ENCODE data around the gene CFDP1.
A peak's percentile ranks its signal among the peaks of the same experiment; 100 is the strongest.
"Not testable (repeated sequence)": the region's sequence is repeated elsewhere in the genome, so short reads cannot be mapped to it uniquely, and the experiment has no call there.

CFDP1 gene

DNA sequence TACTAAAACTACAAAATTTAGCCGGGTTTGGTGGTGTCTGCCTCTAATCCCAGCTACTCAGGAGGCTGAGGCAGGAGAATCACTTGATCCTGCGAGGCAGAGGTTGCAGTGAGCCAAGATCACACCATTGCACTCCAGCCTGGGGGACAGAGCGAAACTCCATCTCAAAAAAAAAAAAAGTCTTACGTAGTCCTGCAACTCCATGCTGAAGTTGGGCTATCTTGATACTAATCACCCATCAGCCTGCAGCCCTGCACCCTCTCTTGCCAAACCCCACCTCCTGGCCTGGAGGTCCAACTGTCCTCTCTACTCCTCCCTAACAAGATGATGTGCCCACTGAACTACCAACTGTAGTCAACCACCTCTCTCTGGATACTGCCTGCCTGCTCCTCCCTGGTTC, 26.4 kb upstream of the CFDP1 start:
- DNase-seq (ENCODE audit: low read depth in 2 of 3, low spot score in 1 of 3) = no peak

DNA sequence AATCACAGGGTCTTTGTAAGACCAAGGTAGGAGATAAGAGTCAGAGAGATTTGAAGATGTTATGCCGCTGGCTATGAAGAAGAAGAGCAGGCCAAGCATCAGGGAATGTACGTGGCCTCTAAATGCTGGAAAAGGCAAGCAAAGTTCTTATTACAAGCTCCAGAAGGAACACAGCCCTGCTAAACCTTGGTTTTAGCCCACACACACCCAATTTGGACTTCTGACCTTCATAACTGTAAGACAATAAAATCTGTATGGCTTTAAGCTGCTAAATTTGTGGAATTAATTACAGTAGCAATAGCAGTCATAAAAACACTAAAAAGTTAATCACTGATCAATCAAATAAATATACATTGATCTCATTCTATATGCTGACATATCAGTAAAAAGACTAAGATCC, 25.1 kb upstream of the CFDP1 start:
- DNase-seq (ENCODE audit: low read depth in 2 of 3, low spot score in 1 of 3) = no peak

DNA sequence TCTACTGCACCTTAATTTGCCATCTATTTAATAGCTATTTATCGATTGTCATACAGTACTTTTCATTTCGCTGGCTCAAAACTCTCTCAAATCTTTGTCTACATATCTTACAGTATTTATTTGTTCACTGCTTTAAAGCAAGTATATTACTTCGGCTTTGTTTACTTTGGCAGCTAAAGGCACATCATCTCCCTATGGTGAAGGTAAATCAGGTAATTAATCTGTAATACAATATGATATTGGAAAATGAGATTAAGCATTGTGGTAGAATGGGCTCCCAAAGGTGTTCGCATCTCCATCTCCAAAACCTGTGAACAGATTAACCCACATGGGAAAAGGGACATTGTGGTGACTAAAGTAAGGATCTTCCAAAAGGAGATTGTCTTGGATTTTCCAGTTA, 24.7 kb upstream of the CFDP1 start:
- no peak for DNase-seq (ENCODE audit: low read depth in 2 of 3, low spot score in 1 of 3)

DNA sequence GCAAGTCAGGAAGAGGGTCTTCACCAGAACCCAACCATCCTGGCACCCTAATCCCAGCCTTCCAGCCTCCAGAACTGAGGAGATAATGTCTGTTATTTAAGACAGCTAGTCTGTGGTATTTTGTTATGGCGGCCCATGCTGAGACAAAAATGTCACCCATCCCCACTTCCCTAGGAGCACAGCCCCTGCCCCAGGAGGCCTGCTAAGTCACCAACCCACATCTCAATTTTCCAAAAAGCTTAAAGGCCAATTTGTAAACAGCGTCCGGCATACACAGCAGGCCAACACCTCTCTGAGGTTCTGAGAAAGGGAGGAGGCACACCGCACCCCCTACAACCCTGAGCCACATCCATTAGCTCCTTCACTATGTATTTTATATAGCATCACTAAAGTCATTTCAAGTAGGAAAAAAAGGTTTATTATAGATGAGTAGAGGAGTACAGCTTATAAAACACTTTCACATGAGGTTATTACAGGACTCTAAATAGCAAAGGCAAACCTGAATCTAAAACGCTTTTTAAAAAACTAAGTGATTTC, 24.2 kb upstream of the CFDP1 start:
- DNase-seq (ENCODE audit: low read depth in 2 of 3, low spot score in 1 of 3) = no peak

DNA sequence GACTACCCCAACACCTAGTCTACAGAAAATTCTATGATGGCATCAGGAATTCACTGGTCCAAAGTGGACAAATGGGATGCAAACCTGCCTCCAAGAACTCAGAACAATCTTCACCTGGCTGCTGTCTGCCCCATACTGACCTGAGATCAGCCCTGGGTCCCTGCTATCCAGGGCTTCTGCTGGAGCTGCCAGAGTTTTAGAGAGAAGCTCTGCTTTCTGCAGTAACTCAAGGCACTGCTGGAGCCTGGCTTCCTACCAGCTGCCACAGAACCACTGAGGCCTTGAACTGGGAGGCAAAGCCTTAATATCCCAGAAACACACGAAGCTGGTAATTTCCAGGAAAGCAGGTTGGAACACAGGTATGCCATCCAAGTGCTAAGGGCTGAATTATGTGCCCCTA, 23.7 kb upstream of the CFDP1 start:
- DNase-seq (ENCODE audit: low read depth in 2 of 3, low spot score in 1 of 3) = no peak

DNA sequence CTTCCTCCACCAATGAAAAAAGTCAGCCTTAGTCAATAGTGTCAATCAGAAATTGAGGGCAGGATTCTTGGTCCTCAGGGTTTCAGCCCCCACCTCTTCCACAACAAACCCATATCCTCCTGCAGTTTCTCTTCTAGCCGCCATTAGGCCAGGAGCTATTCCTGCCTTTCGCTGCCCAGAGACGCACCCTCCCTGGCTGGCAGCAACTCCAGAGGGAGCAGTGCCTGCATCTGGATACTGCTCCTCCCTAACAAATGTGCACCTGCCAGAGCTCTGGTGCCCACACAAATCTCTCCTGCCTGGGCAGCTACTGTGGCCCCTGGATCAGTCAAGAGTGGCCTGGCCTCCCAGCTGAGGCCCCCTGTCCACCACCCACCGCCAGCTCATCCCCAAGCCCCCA, 23.2 kb upstream of the CFDP1 start:
- not testable (repeated sequence) for DNase-seq (ENCODE audit: low read depth in 2 of 3, low spot score in 1 of 3)

DNA sequence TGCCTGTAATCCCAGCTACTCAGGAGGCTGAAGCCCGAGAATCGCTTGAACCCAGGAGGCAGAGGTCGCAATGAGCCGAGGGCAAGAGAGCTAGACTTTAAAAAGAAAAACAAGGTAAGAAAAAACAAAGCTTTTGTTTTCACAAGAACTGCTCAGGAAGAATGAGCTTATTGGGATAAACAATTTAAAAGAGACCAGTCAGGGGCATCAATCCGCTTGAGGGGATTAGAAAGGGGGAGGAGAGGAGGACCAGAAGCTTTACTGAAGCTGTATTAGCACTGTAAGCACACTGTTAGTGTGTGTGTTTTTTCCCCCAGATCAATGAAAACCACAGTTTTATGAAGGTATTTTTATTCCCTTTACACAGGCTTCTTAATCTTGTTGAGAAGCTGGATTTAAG, 22.4 kb upstream of the CFDP1 start:
- no peak for DNase-seq (ENCODE audit: low read depth in 2 of 3, low spot score in 1 of 3)

DNA sequence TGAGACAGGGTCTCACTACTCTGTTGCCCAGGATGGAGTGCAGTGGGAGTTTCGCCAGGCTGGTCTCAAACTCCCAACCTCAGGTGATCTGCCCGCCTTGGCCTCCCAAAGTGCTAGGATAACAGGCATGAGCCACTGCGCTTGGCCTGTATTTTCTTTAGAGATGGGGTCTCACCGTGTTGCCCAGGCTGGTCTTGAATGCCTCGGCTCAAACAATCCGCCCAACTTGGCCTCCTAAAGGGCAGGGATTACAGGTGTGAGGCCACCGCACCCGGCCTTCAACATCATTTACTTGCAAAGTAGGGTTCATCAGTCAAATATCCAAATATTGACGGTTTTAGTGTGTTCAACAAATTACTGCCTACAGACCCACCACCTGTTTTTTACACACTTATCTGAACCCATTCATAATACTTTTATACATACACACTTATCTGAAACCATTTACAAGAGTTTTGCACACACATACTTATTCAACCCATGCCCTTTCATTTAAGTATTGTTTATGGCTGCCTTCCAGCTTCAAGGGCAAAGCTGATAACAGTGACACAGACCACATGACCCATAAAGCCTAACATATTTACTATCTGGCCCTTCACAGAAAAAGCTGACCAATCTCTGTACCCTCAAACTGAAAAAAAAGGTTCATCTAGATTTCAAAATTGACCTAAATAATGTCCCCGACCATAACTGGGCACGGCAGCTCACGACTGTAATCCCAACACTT, 19.3 kb upstream of the CFDP1 start:
- no peak for DNase-seq (ENCODE audit: low read depth in 2 of 3, low spot score in 1 of 3)

DNA sequence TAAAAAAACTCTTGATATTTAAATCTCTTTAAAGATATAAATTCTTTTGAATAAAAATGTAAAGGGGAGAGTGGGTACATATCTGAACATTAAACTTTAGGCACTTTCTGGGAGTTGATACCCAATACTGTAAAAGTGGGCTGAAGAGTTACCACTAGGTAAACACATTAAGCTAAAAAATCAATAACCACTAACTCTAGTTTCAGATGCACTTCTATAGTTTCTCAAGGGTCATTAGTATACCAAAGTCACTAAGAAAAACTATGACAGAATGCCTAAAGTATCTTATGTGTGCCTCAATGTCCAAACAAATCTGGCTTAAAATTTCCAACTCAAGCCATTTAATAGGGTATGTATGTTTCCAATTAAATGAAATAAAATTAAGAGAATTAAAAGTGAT, 13.1 kb upstream of the CFDP1 start:
- DNase-seq (ENCODE audit: low read depth in 2 of 3, low spot score in 1 of 3) = no peak

DNA sequence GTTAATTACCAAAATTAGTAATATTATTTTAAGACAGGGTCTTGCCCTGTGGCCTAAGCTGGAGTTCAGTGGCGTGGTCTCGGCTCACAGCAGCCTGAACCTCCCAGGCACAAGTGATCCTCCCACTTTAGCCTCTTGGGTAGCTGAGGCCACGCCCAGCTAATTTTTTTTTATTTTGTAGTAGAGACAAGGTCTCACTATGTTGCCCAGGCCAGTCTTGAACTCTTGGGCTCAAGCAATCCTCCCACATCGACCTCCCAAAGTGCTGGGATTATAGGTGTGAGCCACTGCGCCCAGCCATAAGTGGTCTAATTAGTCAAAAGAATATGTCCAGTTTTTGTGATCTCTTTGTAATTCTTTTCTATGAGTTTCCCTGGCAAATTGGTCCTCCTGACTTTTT, 12.0 kb upstream of the CFDP1 start:
- no peak for DNase-seq (ENCODE audit: low read depth in 2 of 3, low spot score in 1 of 3)

DNA sequence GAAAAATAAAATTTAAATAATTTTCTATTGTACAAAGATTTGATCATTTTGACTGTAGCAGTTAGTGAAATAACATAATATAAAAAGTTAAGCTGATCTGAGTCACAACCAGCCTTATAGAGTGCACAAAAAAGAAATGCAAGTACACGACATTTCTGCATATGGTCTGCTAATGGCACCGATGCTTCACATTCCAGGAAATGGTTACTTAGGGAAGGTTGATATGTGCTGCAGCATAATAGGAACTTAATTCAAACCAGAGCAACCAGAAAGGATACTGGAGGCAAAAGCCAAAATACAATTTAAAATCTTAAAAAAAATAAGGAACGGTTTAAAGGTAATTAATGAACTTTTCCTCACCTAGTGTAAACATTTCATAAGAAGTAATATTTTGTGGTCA, 10.0 kb upstream of the CFDP1 start:
- DNase-seq (ENCODE audit: low read depth in 2 of 3, low spot score in 1 of 3) = no peak

DNA sequence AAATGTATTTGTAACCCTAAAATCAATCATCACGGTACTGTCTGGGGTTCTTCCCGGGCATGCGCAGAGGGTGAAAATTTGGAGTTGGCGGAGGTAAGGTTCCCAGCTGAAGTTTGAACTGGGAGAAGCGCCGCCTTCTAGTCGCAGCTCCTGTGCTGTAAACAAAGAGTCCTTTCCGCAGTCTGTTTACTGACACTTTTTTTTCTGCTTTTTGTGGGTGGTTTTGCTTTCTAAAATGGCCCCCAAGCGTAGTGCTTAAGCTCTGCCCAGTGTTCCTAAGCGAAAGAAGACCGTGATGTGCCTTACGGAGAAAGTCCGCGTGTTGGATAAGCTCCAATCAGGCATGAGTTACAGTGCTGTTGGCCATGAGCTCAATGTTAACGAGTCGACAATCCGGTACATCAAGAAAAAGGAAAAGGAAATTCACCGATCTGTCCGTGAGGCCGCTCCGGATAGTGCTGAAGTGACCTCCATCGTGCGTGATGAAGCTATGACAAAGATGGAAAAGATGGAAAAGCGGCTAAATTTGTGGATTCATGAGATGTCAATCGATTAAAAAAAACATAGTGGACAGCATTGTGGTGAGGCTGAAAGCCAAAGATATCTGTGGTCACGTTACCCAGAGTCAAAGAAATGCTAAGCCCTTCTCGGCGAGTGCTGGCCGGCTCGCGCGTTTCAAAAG, 570 bp upstream of the CFDP1 start:
- peak in 1 of 3 donors; percentile 41 for DNase-seq (ENCODE audit: low read depth in 2 of 3, low spot score in 1 of 3)

DNA sequence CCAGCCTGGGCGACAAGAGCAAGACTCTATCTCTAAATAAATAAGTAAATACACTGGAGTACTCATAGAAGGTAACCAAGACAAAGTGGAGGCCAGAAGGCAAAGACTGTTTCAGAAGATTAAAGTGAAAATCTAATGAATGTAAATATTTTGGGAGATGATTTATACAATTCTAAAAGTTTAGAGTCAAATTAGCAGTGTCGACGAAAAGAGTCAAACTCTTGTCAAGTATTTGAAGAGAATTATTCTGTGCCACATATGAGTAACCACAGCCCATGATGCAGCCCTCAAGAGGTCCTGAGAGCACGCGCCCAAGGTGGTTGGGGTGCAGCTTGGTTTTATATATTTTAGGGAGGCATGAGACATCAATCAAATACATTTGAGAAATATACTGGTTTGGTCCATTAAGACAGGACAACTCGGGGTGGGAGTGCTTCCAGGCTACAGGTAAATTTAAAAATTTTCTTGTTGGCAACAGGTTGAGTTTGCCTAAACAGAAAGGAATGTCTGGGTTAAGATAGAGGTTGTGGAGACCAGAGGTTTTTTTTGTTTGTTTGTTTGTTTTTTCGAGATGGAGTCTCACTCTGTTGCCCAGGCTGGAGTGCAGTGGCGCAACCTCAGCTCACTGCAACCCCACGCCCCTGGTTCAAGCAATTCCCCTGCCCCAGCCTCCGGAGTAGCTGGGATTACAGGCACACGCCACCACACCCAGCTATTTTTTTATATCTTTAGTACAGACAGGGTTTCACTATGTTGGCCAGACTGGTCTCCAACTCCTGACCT, 3.5 kb downstream of the CFDP1 start:
- no peak for DNase-seq (ENCODE audit: low read depth in 2 of 3, low spot score in 1 of 3)

DNA sequence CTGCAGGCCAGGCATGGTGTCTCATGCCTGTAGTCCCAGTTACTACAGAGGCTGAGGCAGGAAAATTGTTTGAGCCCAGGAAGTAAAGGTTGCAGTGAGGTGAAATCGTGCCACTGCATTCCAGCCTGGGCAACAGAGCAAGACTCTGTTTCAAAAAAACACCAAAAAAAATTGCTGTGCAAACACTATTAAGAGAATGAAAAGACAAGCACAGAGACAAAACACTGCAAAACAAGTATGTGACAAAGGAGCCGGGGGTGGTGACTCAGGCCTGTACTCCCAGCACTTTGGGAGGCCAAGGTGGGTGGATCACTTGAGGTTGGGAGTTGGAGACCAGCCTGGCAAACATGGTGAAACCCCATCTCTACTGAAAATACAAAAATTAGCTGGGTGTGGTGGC, 6.8 kb downstream of the CFDP1 start:
- not testable (repeated sequence) for DNase-seq (ENCODE audit: low read depth in 2 of 3, low spot score in 1 of 3)

DNA sequence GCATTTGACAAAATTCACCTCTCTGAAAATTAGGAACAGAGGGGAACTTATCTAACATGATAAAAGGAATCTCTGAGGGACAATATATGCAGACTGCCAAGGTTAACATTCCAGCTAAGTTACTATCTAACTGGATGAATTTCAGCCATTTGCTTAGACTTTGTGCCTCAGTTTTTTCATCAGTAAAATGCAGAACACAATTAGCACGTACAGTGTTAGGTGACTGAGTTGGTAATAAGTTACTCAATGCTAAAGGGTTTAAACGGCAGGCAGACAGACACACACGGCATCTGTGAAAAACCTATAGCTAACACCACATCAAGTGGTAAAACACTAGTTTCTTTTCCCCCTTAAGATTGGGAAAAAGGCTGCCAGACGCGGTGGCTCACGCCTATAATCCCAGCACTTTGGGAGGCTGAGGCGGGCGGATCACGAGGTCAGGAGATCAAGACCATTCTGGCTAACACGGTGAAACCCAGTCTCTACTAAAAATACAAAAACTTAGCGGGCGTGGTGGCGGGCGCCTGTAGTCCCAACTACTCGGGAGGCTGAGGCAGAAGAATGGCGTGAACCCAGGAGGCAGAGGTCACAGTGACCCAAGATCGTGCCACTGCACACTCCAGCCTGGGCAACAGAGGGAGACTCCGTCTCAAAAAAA, 9.1 kb downstream of the CFDP1 start:
- DNase-seq (ENCODE audit: low read depth in 2 of 3, low spot score in 1 of 3) = not testable (repeated sequence)

DNA sequence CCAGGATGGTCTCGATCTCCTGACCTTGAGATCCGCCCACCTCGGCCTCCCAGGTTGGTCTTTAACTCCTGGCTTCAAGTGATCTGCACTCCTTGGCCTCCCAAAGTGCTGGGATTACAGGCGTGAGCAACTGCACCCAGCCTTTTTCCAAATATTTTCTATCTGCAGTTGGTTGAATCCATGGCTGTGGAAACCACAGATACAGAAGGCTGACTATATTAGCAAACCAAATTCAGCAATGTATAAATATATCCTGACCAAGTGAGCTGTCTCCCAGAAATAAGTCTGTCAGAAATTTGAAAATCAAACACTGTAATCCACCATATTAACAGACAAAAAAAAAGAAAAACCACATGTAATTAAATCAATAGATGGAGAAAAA, 9.6 kb downstream of the CFDP1 start:
- no peak for DNase-seq (ENCODE audit: low read depth in 2 of 3, low spot score in 1 of 3)

DNA sequence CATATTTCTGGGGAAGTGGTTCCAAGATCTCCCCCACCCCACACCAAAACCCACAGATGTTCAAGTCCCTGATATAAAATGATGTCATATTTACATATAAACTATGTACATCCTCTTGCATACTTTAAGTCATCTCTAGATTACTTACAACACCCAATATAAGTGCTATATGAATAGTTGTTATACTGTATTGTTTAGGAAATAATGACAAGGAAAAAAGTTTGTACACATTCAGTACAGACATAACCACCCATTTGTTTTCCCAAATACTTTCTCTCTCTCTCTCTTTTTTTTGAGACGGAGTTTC, 11.5 kb downstream of the CFDP1 start:
- no peak for DNase-seq (ENCODE audit: low read depth in 2 of 3, low spot score in 1 of 3)

DNA sequence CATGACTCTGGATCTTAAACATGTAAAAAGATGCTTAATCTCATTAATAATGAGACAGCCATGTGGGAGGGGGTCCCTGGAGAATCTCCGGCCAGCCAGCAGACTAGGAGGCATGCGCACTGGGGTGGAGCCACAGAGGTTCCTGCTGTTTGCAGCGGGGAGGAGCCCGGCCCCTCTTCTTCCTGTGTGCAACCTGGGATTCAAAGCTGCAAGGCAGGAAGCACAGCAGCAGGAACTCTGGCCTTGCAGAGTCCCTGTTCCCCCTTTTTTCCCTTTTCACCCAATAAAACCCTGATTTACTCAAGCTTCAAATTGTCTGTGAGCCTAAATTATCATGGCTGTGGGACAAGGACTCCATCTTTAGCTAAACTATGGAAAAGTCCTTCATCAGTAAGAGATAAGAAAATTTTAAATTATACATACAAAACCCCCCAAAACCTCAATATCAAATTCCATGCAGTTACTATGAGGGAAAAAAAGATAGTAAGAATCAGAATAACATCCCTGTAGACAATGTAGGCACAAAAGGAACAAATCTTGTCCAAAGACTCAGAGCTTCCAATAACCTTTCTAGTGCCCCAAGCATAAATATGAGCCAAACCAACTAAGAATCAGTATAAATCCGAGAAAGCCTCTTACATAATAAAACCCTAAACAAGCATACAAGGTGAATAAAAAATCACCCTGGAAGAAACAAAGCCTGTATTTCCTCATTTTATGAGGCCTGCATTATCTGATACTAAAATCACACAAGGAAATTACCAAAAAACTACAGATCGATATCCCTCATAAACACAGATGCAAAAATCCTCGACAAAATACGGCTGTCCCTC, 12.1 kb downstream of the CFDP1 start:
- DNase-seq (ENCODE audit: low read depth in 2 of 3, low spot score in 1 of 3) = peak in 1 of 3 donors; percentile 29

DNA sequence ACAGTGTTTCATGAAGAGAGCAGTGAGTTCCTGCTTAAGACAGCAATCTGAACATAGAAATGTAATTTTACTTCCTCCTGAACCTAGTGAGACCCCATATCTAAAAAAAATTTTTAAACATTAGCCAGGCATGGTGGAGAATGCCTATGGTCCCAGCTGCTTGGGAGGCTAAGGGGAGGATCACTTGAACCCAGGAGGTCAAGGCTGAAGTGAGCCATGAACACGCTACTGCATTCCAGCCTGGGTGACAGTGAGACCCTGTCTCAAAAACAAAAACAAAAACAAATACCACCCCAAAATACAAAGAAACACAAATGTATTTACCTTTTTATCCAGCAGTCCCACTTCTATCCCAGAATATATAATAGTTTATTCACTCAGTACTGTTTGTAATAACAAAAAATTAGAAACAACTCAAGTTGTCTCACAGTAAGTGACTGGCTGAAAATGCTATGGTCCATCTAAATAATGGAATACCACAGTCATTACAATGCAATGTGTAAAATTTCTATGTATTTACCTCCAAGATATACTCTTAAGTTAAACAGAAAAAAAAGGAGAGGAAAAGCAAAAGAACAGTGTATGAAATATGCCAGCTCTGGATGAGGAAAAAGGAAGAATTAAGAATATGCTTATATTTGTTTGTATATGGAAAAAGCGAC, 16.3 kb downstream of the CFDP1 start:
- DNase-seq (ENCODE audit: low read depth in 2 of 3, low spot score in 1 of 3) = no peak

DNA sequence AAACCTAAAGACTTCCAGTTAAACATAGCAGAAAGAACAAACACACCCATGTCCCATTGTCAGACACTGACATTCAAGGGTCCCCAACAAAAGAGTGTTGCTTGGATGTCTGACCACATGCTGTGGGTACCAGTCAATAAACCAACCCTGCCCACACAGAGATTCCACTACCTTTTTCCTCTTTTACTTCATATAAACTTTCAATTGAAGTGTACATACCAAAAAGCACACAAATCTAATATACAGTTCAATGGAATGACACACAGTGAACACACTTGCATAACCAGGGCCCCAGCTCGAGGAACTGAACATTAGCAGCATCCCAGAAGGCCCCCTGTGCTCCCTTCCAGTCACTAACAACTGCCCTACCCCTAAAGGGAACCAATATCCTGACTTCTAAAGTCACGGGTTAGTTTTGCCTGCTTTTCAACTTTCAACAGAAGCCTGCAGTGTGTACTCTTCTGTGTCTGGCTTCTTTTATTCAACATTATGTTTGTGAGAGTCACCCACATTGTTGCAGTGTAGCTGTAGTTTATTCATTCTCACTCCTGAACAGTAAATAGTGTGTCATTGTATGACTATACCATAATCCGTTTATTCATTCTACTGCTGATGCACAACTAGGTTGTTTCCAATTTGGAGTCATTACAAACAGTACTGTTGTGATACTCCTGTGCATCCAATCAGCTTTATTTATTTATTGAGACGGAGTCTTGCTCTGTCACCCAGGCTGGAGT, 18.0 kb downstream of the CFDP1 start:
- DNase-seq (ENCODE audit: low read depth in 2 of 3, low spot score in 1 of 3) = no peak

All from stimulated activated CD4-positive, alpha-beta T cell treated with anti-CD3 and anti-CD28 coated beads, Interleukin-12 subunit alpha, Interleukin-12 subunit beta, amount 100 ng/mL, for 48 hours (primary cell).